Measurements from ENCODE around the gene CXADR. TPM values are rescaled to one million over a fixed set of nuclear protein-coding genes. Genes with fewer than 3 reads are reported as not detected.

Gene CXADR
- total and polyA plus RNA-seq, 2 donors = 3.2 to 5.6 TPM

GRCh38 chr21:17590430-17590829 is 77.6 kb downstream of the CXADR start:
- 98% methylated on average over 4 of the region's 4 CpGs for WGBS
- no peaks in the 10 kb centered on the region for H3K9me3 ChIP-seq (ENCODE audit: control insufficient read depth in 2 of 2, insufficient read depth in 1 of 2, low read length in 1 of 2)
- peaks cover 4 to 21% of the 10 kb centered on the region in 2 donors for H3K36me3 ChIP-seq (ENCODE audit: control insufficient read depth in 2 of 2, insufficient read depth in 2 of 2, low read length in 1 of 2)
- no peaks in the 10 kb centered on the region for H3K27me3 ChIP-seq (ENCODE audit: control insufficient read depth in 2 of 2, insufficient read depth in 1 of 2, low read length in 1 of 2)
- H3K27ac ChIP-seq (ENCODE audit: low read depth in 1 of 2, low read length in 1 of 2) = no peak overlapping the region
- H3K4me3 ChIP-seq (ENCODE audit: low read length in 2 of 2) = no peak overlapping the region
- H3K4me1 ChIP-seq (ENCODE audit: control insufficient read depth in 2 of 2, insufficient read depth in 2 of 2, low read length in 2 of 2) = no peaks in the 10 kb centered on the region
- DNase-seq (ENCODE audit: low read depth in 6 of 9, low spot score in 9 of 9) = no peak

- WGBS = 97% methylated on average over 1 of the region's 1 CpG
- Histone ChIP-seq H3K27ac (ENCODE audit: low read depth in 1 of 2, low read length in 1 of 2) (no peak overlapping the region), H3K4me1 (ENCODE audit: control insufficient read depth in 2 of 2, insufficient read depth in 2 of 2, low read length in 2 of 2) (no peaks in the 10 kb centered on the region), H3K9me3 (ENCODE audit: control insufficient read depth in 2 of 2, insufficient read depth in 1 of 2, low read length in 1 of 2) (no peaks in the 10 kb centered on the region), H3K4me3 (ENCODE audit: low read length in 2 of 2) (no peak overlapping the region), H3K36me3 (ENCODE audit: control insufficient read depth in 2 of 2, insufficient read depth in 2 of 2, low read length in 1 of 2) (peaks cover 12 to 43% of the 10 kb centered on the region in 2 donors), H3K27me3 (ENCODE audit: control insufficient read depth in 2 of 2, insufficient read depth in 1 of 2, low read length in 1 of 2) (no peaks in the 10 kb centered on the region)
- DNase-seq (ENCODE audit: low read depth in 6 of 9, low spot score in 9 of 9) = no peak
These were observed 84.8 kb downstream of the CXADR start for GRCh38 chr21:17597680-17598079.

GRCh38 chr21:17598437-17598836 is 85.6 kb downstream of the CXADR start:
- H3K4me3 ChIP-seq (ENCODE audit: low read length in 2 of 2) = no peak overlapping the region
- no peaks in the 10 kb centered on the region for H3K4me1 ChIP-seq (ENCODE audit: control insufficient read depth in 2 of 2, insufficient read depth in 2 of 2, low read length in 2 of 2)
- H3K36me3 ChIP-seq (ENCODE audit: control insufficient read depth in 2 of 2, insufficient read depth in 2 of 2, low read length in 1 of 2) = peaks cover 18 to 47% of the 10 kb centered on the region in 2 donors
- DNase-seq (ENCODE audit: low read depth in 6 of 9, low spot score in 9 of 9) = no peak
- no peak overlapping the region for H3K27ac ChIP-seq (ENCODE audit: low read depth in 1 of 2, low read length in 1 of 2)
- no peaks in the 10 kb centered on the region for H3K9me3 ChIP-seq (ENCODE audit: control insufficient read depth in 2 of 2, insufficient read depth in 1 of 2, low read length in 1 of 2)
- 94% methylated on average over 3 of the region's 3 CpGs for WGBS
- H3K27me3 ChIP-seq (ENCODE audit: control insufficient read depth in 2 of 2, insufficient read depth in 1 of 2, low read length in 1 of 2) = no peaks in the 10 kb centered on the region

GRCh38 chr21:17602874-17603273 is 90.0 kb downstream of the CXADR start:
- H3K4me3 ChIP-seq (ENCODE audit: low read length in 2 of 2) = no peak overlapping the region
- H3K36me3 ChIP-seq (ENCODE audit: control insufficient read depth in 2 of 2, insufficient read depth in 2 of 2, low read length in 1 of 2) = peaks cover 28 to 55% of the 10 kb centered on the region in 2 donors
- H3K9me3 ChIP-seq (ENCODE audit: control insufficient read depth in 2 of 2, insufficient read depth in 1 of 2, low read length in 1 of 2) = no peaks in the 10 kb centered on the region
- no peaks in the 10 kb centered on the region for H3K27me3 ChIP-seq (ENCODE audit: control insufficient read depth in 2 of 2, insufficient read depth in 1 of 2, low read length in 1 of 2)
- H3K27ac ChIP-seq (ENCODE audit: low read depth in 1 of 2, low read length in 1 of 2) = no peak overlapping the region
- no peak for DNase-seq (ENCODE audit: low read depth in 6 of 9, low spot score in 9 of 9)
- 92% methylated on average over 3 of the region's 3 CpGs for WGBS
- no peaks in the 10 kb centered on the region for H3K4me1 ChIP-seq (ENCODE audit: control insufficient read depth in 2 of 2, insufficient read depth in 2 of 2, low read length in 2 of 2)

GRCh38 chr21:17607684-17608083 is 94.8 kb downstream of the CXADR start:
- no peaks in the 10 kb centered on the region for H3K9me3 ChIP-seq (ENCODE audit: control insufficient read depth in 2 of 2, insufficient read depth in 1 of 2, low read length in 1 of 2)
- WGBS = 95% methylated on average over 2 of the region's 2 CpGs
- no peak overlapping the region for H3K4me3 ChIP-seq (ENCODE audit: low read length in 2 of 2)
- peaks cover 5% of the 10 kb centered on the region in 2 donors for H3K4me1 ChIP-seq (ENCODE audit: control insufficient read depth in 2 of 2, insufficient read depth in 2 of 2, low read length in 2 of 2)
- H3K27ac ChIP-seq (ENCODE audit: low read depth in 1 of 2, low read length in 1 of 2) = no peak overlapping the region
- H3K27me3 ChIP-seq (ENCODE audit: control insufficient read depth in 2 of 2, insufficient read depth in 1 of 2, low read length in 1 of 2) = no peaks in the 10 kb centered on the region
- peaks cover 21 to 33% of the 10 kb centered on the region in 2 donors for H3K36me3 ChIP-seq (ENCODE audit: control insufficient read depth in 2 of 2, insufficient read depth in 2 of 2, low read length in 1 of 2)
- DNase-seq (ENCODE audit: low read depth in 6 of 9, low spot score in 9 of 9) = no peak

GRCh38 chr21:17609681-17610080 is 96.8 kb downstream of the CXADR start:
- DNase-seq (ENCODE audit: low read depth in 6 of 9, low spot score in 9 of 9) = no peak
- Histone ChIP-seq H3K27me3 (ENCODE audit: control insufficient read depth in 2 of 2, insufficient read depth in 1 of 2, low read length in 1 of 2) (no peaks in the 10 kb centered on the region), H3K36me3 (ENCODE audit: control insufficient read depth in 2 of 2, insufficient read depth in 2 of 2, low read length in 1 of 2) (peaks cover 5 to 17% of the 10 kb centered on the region in 2 donors), H3K9me3 (ENCODE audit: control insufficient read depth in 2 of 2, insufficient read depth in 1 of 2, low read length in 1 of 2) (no peaks in the 10 kb centered on the region), H3K27ac (ENCODE audit: low read depth in 1 of 2, low read length in 1 of 2) (no peak overlapping the region), H3K4me3 (ENCODE audit: low read length in 2 of 2) (no peak overlapping the region), H3K4me1 (ENCODE audit: control insufficient read depth in 2 of 2, insufficient read depth in 2 of 2, low read length in 2 of 2) (peaks cover 7 to 9% of the 10 kb centered on the region in 2 donors)
- 98% methylated on average over 2 of the region's 2 CpGs for WGBS

- Histone ChIP-seq H3K4me3 (ENCODE audit: low read length in 2 of 2) (peak overlapping the region; percentile 76 to 94), H3K27ac (ENCODE audit: low read depth in 1 of 2, low read length in 1 of 2) (peak overlapping the region in 1 of 2 donors; percentile 86), H3K4me1 (ENCODE audit: control insufficient read depth in 2 of 2, insufficient read depth in 2 of 2, low read length in 2 of 2) (peaks cover 7 to 9% of the 10 kb centered on the region in 2 donors), H3K9me3 (ENCODE audit: control insufficient read depth in 2 of 2, insufficient read depth in 1 of 2, low read length in 1 of 2) (no peaks in the 10 kb centered on the region), H3K27me3 (ENCODE audit: control insufficient read depth in 2 of 2, insufficient read depth in 1 of 2, low read length in 1 of 2) (no peaks in the 10 kb centered on the region), H3K36me3 (ENCODE audit: control insufficient read depth in 2 of 2, insufficient read depth in 2 of 2, low read length in 1 of 2) (peaks cover 4 to 12% of the 10 kb centered on the region in 2 donors)
- WGBS = 86% methylated on average over 9 of the region's 9 CpGs
- DNase-seq (ENCODE audit: low read depth in 6 of 9, low spot score in 9 of 9) = peak in 3 of 9 donors; percentile 7 to 13 (median 8)
These were observed 98.1 kb downstream of the CXADR start for GRCh38 chr21:17610911-17611310.

GRCh38 chr21:17611414-17612022 is 98.7 kb downstream of the CXADR start:
- under 1% methylated on average over 26 of the region's 26 CpGs for WGBS
- Histone ChIP-seq H3K27ac (ENCODE audit: low read depth in 1 of 2, low read length in 1 of 2) (peak overlapping the region; percentile 86), H3K27me3 (ENCODE audit: control insufficient read depth in 2 of 2, insufficient read depth in 1 of 2, low read length in 1 of 2) (no peaks in the 10 kb centered on the region), H3K4me1 (ENCODE audit: control insufficient read depth in 2 of 2, insufficient read depth in 2 of 2, low read length in 2 of 2) (peaks cover 7 to 9% of the 10 kb centered on the region in 2 donors), H3K4me3 (ENCODE audit: low read length in 2 of 2) (peak overlapping the region; percentile 76 to 94), H3K9me3 (ENCODE audit: control insufficient read depth in 2 of 2, insufficient read depth in 1 of 2, low read length in 1 of 2) (no peaks in the 10 kb centered on the region), H3K36me3 (ENCODE audit: control insufficient read depth in 2 of 2, insufficient read depth in 2 of 2, low read length in 1 of 2) (peaks cover 4 to 10% of the 10 kb centered on the region in 2 donors)
- DNase-seq (ENCODE audit: low read depth in 6 of 9, low spot score in 9 of 9) = peak; percentile 73 to 92 (median 78)

GRCh38 chr21:17612023-17612564 is 99.3 kb downstream of the CXADR start:
- H3K4me3 ChIP-seq (ENCODE audit: low read length in 2 of 2) = peak overlapping the region; percentile 76 to 94
- peak overlapping the region; percentile 86 for H3K27ac ChIP-seq (ENCODE audit: low read depth in 1 of 2, low read length in 1 of 2)
- DNase-seq (ENCODE audit: low read depth in 6 of 9, low spot score in 9 of 9) = peak in 6 of 9 donors; percentile 22 to 48 (median 26)
- no peaks in the 10 kb centered on the region for H3K9me3 ChIP-seq (ENCODE audit: control insufficient read depth in 2 of 2, insufficient read depth in 1 of 2, low read length in 1 of 2)
- WGBS = under 1% methylated on average over 50 of the region's 50 CpGs
- H3K4me1 ChIP-seq (ENCODE audit: control insufficient read depth in 2 of 2, insufficient read depth in 2 of 2, low read length in 2 of 2) = peaks cover 7 to 9% of the 10 kb centered on the region in 2 donors
- H3K27me3 ChIP-seq (ENCODE audit: control insufficient read depth in 2 of 2, insufficient read depth in 1 of 2, low read length in 1 of 2) = no peaks in the 10 kb centered on the region
- peaks cover 4 to 10% of the 10 kb centered on the region in 2 donors for H3K36me3 ChIP-seq (ENCODE audit: control insufficient read depth in 2 of 2, insufficient read depth in 2 of 2, low read length in 1 of 2)
